ENCODE results near the gene STAB2.

The STAB2 gene

DNA sequence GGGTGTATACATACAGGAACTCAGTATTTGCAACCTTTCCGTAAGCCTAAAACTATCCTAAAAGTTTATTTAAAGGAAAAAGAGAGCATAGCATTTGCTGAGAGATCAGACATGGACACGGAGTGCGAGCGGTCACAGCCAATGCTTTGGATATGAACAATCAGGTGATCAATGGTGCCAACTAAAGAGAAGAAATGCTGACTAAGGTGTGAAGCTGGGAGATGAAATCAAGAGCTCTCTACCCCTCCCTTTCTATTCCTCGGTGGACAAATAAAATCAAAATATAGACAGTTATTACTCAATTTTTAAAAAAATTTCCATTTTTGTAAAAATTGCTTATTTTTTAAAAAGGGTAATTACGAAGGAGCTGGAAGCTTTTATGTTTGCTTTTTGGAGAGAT is 224.7 kb downstream of the STAB2 start:
- no peak overlapping the region for H3K4me3 ChIP-seq (ENCODE audit: low read length)
- DNase-seq (ENCODE audit: low read depth, low spot score) = no peak

DNA sequence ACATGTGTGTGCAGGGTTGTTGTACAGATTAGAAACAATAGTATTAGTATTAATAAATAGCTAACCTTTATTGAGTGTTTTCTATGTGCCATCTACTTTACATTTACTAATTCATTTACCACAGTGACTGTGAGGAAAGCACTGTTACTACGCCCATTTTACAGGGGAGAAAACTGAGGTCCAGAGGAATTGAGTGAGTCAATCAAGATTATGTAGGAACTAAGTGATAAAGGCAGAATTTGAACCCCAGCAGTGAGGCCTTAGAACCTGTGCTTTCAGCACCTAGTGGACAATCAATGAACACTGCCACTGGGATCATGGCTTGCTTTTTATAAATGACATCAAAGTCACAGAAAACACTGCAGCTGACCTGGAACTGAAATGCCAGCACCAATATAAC is 225.7 kb downstream of the STAB2 start:
- no peak overlapping the region for H3K4me3 ChIP-seq (ENCODE audit: low read length)
- DNase-seq (ENCODE audit: low read depth, low spot score) = no peak

DNA sequence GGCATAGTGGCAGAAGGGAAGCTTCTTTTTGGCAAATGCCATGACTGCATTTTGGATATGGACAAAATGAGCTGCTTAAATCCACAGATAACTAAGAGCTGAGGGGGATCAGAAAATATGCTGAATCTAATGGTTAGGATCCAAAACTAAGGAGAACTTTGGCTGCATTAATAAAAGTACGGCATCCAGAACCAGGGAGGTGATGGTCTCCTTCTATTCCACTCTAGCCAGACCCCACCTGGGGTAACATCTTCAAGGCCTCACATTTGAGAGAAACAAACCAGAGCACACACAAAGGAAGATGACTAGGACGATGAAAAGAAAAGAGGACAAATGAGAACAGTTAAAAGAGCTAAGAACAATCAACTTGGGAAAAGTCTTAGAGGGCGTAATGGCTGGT is 226.4 kb downstream of the STAB2 start:
- no peak overlapping the region for H3K4me3 ChIP-seq (ENCODE audit: low read length)
- no peak for DNase-seq (ENCODE audit: low read depth, low spot score)

DNA sequence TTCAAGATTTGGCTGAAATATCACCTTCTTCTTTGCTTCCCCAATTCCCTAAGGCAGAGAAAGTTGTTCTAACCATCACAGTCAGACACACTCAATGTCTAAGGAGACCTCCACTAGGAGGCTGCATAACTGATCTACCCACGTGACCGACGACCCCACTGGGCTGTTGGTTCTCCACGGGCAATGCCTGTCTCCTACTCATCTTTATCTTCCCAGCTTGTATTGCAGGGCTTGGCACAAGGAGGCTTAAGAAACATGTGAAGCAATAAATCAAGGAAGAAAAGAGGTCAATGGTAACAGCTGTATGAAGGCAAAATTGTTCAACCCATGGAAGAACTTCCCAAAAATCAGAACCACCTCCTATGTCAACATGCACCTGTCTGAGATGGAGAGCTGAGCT is 226.9 kb downstream of the STAB2 start:
- H3K4me3 ChIP-seq (ENCODE audit: low read length) = no peak overlapping the region
- no peak for DNase-seq (ENCODE audit: low read depth, low spot score)

DNA sequence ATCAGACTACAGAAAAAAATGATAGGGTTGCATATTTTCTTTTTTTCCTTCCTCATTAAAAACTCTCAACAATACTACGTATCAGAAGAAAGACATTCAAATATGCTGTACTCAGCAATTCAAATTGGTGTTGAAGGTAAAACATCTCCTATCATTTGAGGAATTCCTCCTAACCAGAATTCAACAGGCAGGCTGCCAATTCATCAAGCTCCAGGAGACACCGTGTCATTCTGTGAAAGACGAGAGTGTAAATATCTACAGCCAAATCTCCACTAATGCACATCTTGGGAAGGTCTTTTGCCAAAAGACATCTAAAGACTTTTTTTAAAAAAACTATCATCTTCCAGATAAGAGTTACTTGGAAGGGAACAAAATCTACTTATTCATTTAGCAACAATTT is 227.4 kb downstream of the STAB2 start:
- no peak for DNase-seq (ENCODE audit: low read depth, low spot score)
- H3K4me3 ChIP-seq (ENCODE audit: low read length) = no peak overlapping the region

Data from Jurkat, Clone E6-1 (cell line).